IMR-90 (cell line): ENCODE data around the gene CYP1A2.

Experiments used
- BHLHE40 ChIP-seq: fragments of 150-350 bp; IDR thresholded peaks from 2 replicates; pipeline ENCODE4 v1.6.1; 2016; ENCODE audit warnings: mild to moderate bottlenecking, low read depth, low read length
- CTCF ChIP-seq: conservative IDR thresholded peaks from 2 replicates; pipeline ENCODE4 v1.5.1; 2012; ENCODE audit warnings: mild to moderate bottlenecking, low read depth, low read length, improper control_type of control experiment
- ELK1 ChIP-seq: fragments of 150-350 bp; IDR thresholded peaks from 2 replicates; pipeline ENCODE4 v1.6.1; 2016; ENCODE audit warnings: low read depth, mild to moderate bottlenecking, low read length, moderate library complexity, borderline replicate concordance
- MAFK ChIP-seq: IDR thresholded peaks from 2 replicates; pipeline ENCODE4 v1.6.1; 2012; ENCODE audit warnings: low read depth, low read length, improper control_type of control experiment
- POLR2A ChIP-seq: IDR thresholded peaks from 2 replicates; pipeline ENCODE4 v1.6.1; 2012; ENCODE audit warnings: mild to moderate bottlenecking, low read depth, low read length
- RAD21 ChIP-seq: IDR thresholded peaks from 2 replicates; pipeline ENCODE4 v1.6.1; 2012; ENCODE audit warnings: low read length, improper control_type of control experiment
- SMC3 ChIP-seq: fragments of 150-350 bp; IDR thresholded peaks from 2 replicates; pipeline ENCODE4 v1.6.1; 2016; ENCODE audit warnings: low read depth, mild to moderate bottlenecking, antibody characterized with exemption, low read length, moderate library complexity
- USF2 ChIP-seq: fragments of 150-350 bp; IDR thresholded peaks from 2 replicates; pipeline ENCODE4 v1.6.1; 2017; ENCODE audit warnings: mild to moderate bottlenecking, antibody characterized with exemption, low read length, low read depth

- TF ChIP-seq CTCF (no peak), POLR2A (no peak), RAD21 (no peak), MAFK (no peak), USF2 (no peak), BHLHE40 (no peak), ELK1 (no peak), SMC3 (no peak)
Measured at GRCh38 chr15:74791007-74791406, 42.4 kb downstream of the CYP1A2 start.
